Upper lobe of right lung (tissue), 1 donor: ENCODE data around the gene OTOA. TPM values are rescaled to one million over a fixed set of nuclear protein-coding genes. Genes with fewer than 3 reads are reported as not detected.

ENCODE experiments used
- total RNA-seq: library from RNA; stranded (reverse); fragmentation: NEBNext Ultra II Directional; extraction: Animal tissue kit (Norgen Biotek cat#: 25700); gene quantifications from one replicate; pipeline ENCODE4 v1.2.1, GENCODE V29; 2021
- donor health status: DM: no; HTN: yes; CAD: no; lungs with severe emphysema.

OTOA gene
- total RNA-seq, 1 donor from 2014 or later = 0.90 TPM

Other genes starting within 250 kb of the OTOA start
- gene METTL9, start 64.4 kb upstream of the OTOA start, total RNA-seq = 84.0 TPM
- 88.4 TPM for gene IGSF6, start 11.4 kb upstream of the OTOA start, total RNA-seq
- 143 TPM for gene NPIPB4, start 193.8 kb downstream of the OTOA start, total RNA-seq